ENCODE results near the gene C16orf92. TPM values are rescaled to one million over a fixed set of nuclear protein-coding genes. Genes with fewer than 3 reads are reported as not detected.

The C16orf92 gene
- total RNA-seq, 1 experiment from 2014 or later = not detected

DNA sequence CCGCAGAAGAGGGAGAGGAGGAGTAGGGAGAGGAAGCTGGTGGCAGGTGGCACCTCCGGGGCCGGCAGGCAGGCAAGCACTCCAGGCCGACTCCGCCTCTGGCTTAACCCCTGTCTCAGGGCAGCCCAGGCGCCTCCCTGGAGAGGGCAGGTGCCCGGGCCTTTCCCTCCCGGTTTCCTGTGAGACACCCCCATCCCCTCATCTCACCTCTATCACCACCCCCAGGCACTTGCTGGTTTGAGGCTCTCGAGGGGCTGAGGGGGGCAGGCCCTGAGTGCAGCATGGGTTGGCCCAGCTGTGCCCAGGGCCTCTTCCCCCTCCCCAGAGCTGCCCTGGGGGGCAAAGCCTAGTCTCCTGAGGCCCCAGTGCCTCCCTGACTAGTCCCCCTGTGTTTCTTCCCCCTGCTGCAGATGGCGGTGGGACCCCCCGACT, 18.2 kb upstream of the C16orf92 start:
- TF ChIP-seq SP1 (CRISPR knock-in tag; conservative IDR thresholded peaks at IDR 0.05) (no peak), FOXJ3 (CRISPR knock-in tag; IDR thresholded peaks at IDR 0.05; ENCODE audit: borderline replicate concordance) (no peak), PRRX2 (CRISPR knock-in tag; IDR thresholded peaks at IDR 0.05) (no peak), ZNF219 (CRISPR knock-in tag; IDR thresholded peaks at IDR 0.05; ENCODE audit: borderline replicate concordance) (no peak), CREM (CRISPR knock-in tag; IDR thresholded peaks at IDR 0.05) (no peak), ZNF423 (CRISPR knock-in tag; IDR thresholded peaks at IDR 0.05) (no peak), HMGA2 (CRISPR knock-in tag; IDR thresholded peaks at IDR 0.05) (no peak), ESRRA (CRISPR knock-in tag; IDR thresholded peaks at IDR 0.05; ENCODE audit: borderline replicate concordance) (no peak), ZBTB21 (CRISPR knock-in tag; IDR thresholded peaks at IDR 0.05; ENCODE audit: borderline replicate concordance) (no peak), E2F4 (CRISPR knock-in tag; IDR thresholded peaks at IDR 0.05; ENCODE audit: borderline replicate concordance, low read depth) (no peak)
- TF ChIP-seq, protein P1, sequence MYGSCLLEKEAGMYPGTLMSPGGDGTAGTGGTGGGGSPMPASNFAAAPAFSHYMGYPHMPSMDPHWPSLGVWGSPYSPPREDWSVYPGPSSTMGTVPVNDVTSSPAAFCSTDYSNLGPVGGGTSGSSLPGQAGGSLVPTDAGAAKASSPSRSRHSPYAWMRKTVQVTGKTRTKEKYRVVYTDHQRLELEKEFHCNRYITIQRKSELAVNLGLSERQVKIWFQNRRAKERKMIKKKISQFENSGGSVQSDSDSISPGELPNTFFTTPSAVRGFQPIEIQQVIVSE (CRISPR knock-in tag; IDR thresholded peaks at IDR 0.05; ENCODE audit: borderline replicate concordance) = no peak
- TF ChIP-seq, protein P2, sequence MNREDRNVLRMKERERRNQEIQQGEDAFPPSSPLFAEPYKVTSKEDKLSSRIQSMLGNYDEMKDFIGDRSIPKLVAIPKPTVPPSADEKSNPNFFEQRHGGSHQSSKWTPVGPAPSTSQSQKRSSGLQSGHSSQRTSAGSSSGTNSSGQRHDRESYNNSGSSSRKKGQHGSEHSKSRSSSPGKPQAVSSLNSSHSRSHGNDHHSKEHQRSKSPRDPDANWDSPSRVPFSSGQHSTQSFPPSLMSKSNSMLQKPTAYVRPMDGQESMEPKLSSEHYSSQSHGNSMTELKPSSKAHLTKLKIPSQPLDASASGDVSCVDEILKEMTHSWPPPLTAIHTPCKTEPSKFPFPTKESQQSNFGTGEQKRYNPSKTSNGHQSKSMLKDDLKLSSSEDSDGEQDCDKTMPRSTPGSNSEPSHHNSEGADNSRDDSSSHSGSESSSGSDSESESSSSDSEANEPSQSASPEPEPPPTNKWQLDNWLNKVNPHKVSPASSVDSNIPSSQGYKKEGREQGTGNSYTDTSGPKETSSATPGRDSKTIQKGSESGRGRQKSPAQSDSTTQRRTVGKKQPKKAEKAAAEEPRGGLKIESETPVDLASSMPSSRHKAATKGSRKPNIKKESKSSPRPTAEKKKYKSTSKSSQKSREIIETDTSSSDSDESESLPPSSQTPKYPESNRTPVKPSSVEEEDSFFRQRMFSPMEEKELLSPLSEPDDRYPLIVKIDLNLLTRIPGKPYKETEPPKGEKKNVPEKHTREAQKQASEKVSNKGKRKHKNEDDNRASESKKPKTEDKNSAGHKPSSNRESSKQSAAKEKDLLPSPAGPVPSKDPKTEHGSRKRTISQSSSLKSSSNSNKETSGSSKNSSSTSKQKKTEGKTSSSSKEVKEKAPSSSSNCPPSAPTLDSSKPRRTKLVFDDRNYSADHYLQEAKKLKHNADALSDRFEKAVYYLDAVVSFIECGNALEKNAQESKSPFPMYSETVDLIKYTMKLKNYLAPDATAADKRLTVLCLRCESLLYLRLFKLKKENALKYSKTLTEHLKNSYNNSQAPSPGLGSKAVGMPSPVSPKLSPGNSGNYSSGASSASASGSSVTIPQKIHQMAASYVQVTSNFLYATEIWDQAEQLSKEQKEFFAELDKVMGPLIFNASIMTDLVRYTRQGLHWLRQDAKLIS (CRISPR knock-in tag; IDR thresholded peaks at IDR 0.05; ENCODE audit: borderline replicate concordance) = no peak
- H3K27ac Mint-ChIP-seq = no peak overlapping the region
- ATAC-seq = no peak
- peaks cover 4% of the 10 kb centered on the region; the same call in 1 of the 2 replicates for H3K27me3 Mint-ChIP-seq (ENCODE audit: low read depth)
- POLR2A ChIA-PET = no interaction called here
- CTCF ChIA-PET = interaction anchor here (0.8 to 2.4 kb wide), 6 partner anchors 27 to 105 kb away, joined by 3 to 24 read pairs (median 5); partner anchors contain the start of genes ASPHD1, SEZ6L2, TAOK2 and TLCD3B
- peaks cover 9% of the 10 kb centered on the region for H3K36me3 Mint-ChIP-seq
- DNase-seq (ENCODE audit: low spot score) = no peak
- no peaks in the 10 kb centered on the region for H3K9me3 Mint-ChIP-seq
- peaks cover 18% of the 10 kb centered on the region for H3K4me1 Mint-ChIP-seq
- no peak overlapping the region for H3K4me3 Mint-ChIP-seq

- Mint-ChIP-seq H3K27ac (no peak overlapping the region), H3K4me3 (no peak overlapping the region), H3K36me3 (peaks cover 9% of the 10 kb centered on the region), H3K4me1 (peaks cover 16% of the 10 kb centered on the region), H3K9me3 (no peaks in the 10 kb centered on the region), H3K27me3 (ENCODE audit: low read depth) (peaks cover 10% of the 10 kb centered on the region)
- ChIA-PET CTCF (interaction anchor here (0.6 to 2.4 kb wide), 16 partner anchors 8 to 314 kb away, joined by 3 to 24 read pairs (median 4); partner anchors contain the start of genes KIF22, PAGR1, TAOK2 and TLCD3B), POLR2A (no interaction called here)
- peak; percentile 14 for ATAC-seq
- no peak for DNase-seq (ENCODE audit: low spot score)
- TF ChIP-seq RORB (CRISPR knock-in tag; IDR thresholded peaks at IDR 0.05) (no peak), CTCF (IDR thresholded peaks at IDR 0.05) (peak; percentile 50; the same call in 1 of the 2 replicates), E2F1 (CRISPR knock-in tag; IDR thresholded peaks at IDR 0.05) (no peak)
- TF ChIP-seq, protein P3, sequence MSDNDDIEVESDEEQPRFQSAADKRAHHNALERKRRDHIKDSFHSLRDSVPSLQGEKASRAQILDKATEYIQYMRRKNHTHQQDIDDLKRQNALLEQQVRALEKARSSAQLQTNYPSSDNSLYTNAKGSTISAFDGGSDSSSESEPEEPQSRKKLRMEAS (CRISPR knock-in tag; IDR thresholded peaks at IDR 0.05) = no peak
Measured at GRCh38 chr16:30005341-30006094, 17.5 kb upstream of the C16orf92 start.
